GM12892 (cell line): ENCODE data around the gene RXFP2.

Experiments used
- DNase-seq: peaks from one replicate; pipeline ENCODE4 v3.0.0; 2011; ENCODE audit not compliant: insufficient read length
- FAIRE-seq: peaks from 2 replicates; lab custom pipeline; 2011; peaks lifted over from hg19 to GRCh38; lab: Jason Lieb, UNC
- POLR2A ChIP-seq: IDR thresholded peaks from 2 replicates; pipeline ENCODE4 v1.6.1; 2011; ENCODE audit warnings: low read depth, low read length, control low read depth
- POLR2AphosphoS5 ChIP-seq: IDR thresholded peaks from 2 replicates; pipeline ENCODE4 v1.6.1; 2011; ENCODE audit warnings: low read depth, low read length, control low read depth
- TAF1 ChIP-seq: IDR thresholded peaks from 2 replicates; pipeline ENCODE4 v1.6.1; 2011; ENCODE audit warnings: low read depth, mild to moderate bottlenecking, control low read depth, low read length, borderline replicate concordance

The RXFP2 gene

GRCh38 chr13:31846182-31846938 lies 107.0 kb downstream of the RXFP2 start:
- TF ChIP-seq TAF1 = no peak
- TF ChIP-seq POLR2AphosphoS5 = no peak
- no peak for TF ChIP-seq POLR2A
- DNase-seq (peak; percentile 63), FAIRE-seq (peak; percentile 68)

GRCh38 chr13:31846961-31847752 lies 107.8 kb downstream of the RXFP2 start:
- FAIRE-seq = no peak
- TF ChIP-seq POLR2AphosphoS5 = no peak
- TF ChIP-seq TAF1 = no peak
- no peak for TF ChIP-seq POLR2A
- DNase-seq = no peak

DNA sequence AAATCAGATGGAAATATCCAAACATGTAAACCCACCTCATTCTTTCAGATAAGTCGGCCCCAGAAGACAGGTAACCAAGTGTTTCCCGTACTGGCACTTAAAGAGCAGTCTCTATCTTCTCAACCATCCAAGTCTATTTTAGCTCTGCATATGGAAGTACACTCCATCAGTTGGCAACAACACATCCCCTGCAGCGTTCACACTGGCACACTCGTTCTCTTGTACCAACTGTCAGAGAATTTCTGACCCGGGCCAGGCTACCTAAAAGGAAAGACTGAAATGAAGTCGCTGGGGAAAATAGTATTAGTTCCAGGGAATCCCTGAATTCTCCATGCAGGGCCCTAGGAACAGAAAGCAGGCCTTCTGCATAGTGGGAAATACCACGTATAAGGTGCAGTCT lies 109.3 kb downstream of the RXFP2 start:
- DNase-seq (no peak), FAIRE-seq (no peak)
- TF ChIP-seq POLR2A (no peak), TAF1 (no peak), POLR2AphosphoS5 (no peak)

- TF ChIP-seq TAF1 (no peak), POLR2A (no peak), POLR2AphosphoS5 (no peak)
- no peak for DNase-seq
Observed at GRCh38 chr13:31849206-31849605, 109.9 kb downstream of the RXFP2 start.

GRCh38 chr13:31850041-31850555 lies 110.8 kb downstream of the RXFP2 start:
- no peak for TF ChIP-seq POLR2A
- no peak for TF ChIP-seq TAF1
- no peak for TF ChIP-seq POLR2AphosphoS5
- FAIRE-seq (no peak), DNase-seq (no peak)

More at GRCh38 chr13:31849206-31849605, 109.9 kb downstream of the RXFP2 start:
- FAIRE-seq = no peak

- TF ChIP-seq POLR2A (no peak), POLR2AphosphoS5 (no peak), TAF1 (no peak)
- FAIRE-seq = no peak
- no peak for DNase-seq
Observed at GRCh38 chr13:31851216-31851615, 111.9 kb downstream of the RXFP2 start.
